Gastroesophageal sphincter (tissue), 4 donors: ENCODE data around the gene PRRX1. TPM values are rescaled to one million over a fixed set of nuclear protein-coding genes. Genes with fewer than 3 reads are reported as not detected.

Experiments
- ATAC-seq: fragments of 150-250 bp; one replicate; pipeline ENCODE4 v1.9.1; 2016; ENCODE audit warnings: mild to moderate bottlenecking, moderate library complexity
- H3K27ac ChIP-seq, 4 donors: fragments of 200-600 bp; sonication (generic) in 3 of 4; 1 replicate in 3 of 4; 2 replicates in 1 of 4; pipeline ENCODE4 v1.5.1; 2016 to 2019
- H3K27me3 ChIP-seq: fragments of 200-600 bp; sonication (generic); one replicate; pipeline ENCODE4 v1.5.1; 2019
- H3K36me3 ChIP-seq, 2 donors: fragments of 200-600 bp; sonication (generic); one replicate each; pipeline ENCODE4 v1.5.1; 2019; ENCODE audit warnings: control low read depth in 1 of 2
- H3K4me1 ChIP-seq, 3 donors: fragments of 200-600 bp; sonication (generic); 1 replicate in 2 of 3; 2 replicates in 1 of 3; pipeline ENCODE4 v1.5.1; 2016 to 2019; ENCODE audit warnings: control low read depth in 2 of 3
- H3K4me3 ChIP-seq, 2 donors: fragments of 200-600 bp; sonication (generic); one replicate each; pipeline ENCODE4 v1.5.1; 2019; ENCODE audit warnings: mild to moderate bottlenecking in 1 of 2, moderate library complexity in 1 of 2
- H3K9me3 ChIP-seq, 3 donors: fragments of 200-600 bp; sonication (generic); one replicate each; pipeline ENCODE4 v1.5.1; 2017 to 2019; ENCODE audit warnings: control low read depth in 2 of 3
- CTCF ChIP-seq, 4 experiments: fragments of 200-600 bp in 2 of 4; fragments of 450-650 bp in 2 of 4; sonication (generic) in 1 of 4; IDR thresholded peaks; one replicate each; pipeline ENCODE4 v1.5.1; 2017 to 2019; ENCODE audit warnings: antibody characterized with exemption in 4 of 4, mild to moderate bottlenecking in 2 of 4, moderate library complexity in 2 of 4
- EP300 ChIP-seq: sonication (generic); formaldehyde crosslinking; IDR thresholded peaks from one replicate; pipeline ENCODE4 v1.6.1; 2017; ENCODE audit warnings: antibody characterized with exemption, mild to moderate bottlenecking
- POLR2A ChIP-seq, 2 donors: fragments of 450-650 bp; IDR thresholded peaks; one replicate each; pipeline ENCODE4 v1.6.1; 2017; ENCODE audit warnings: antibody characterized with exemption in 2 of 2, mild to moderate bottlenecking in 2 of 2, moderate library complexity in 1 of 2
- POLR2AphosphoS5 ChIP-seq: sonication (generic); formaldehyde crosslinking; IDR thresholded peaks from one replicate; pipeline ENCODE4 v1.6.1; 2017; ENCODE audit warnings: antibody characterized with exemption
- WGBS, 2 donors: methylation state at CpG; one replicate each; pipeline ENCODE4 v1.1.5; 2018; ENCODE audit warnings: low coverage in 1 of 2; 5-methylcytosine and 5-hydroxymethylcytosine counted together
- total RNA-seq, 4 donors: library from RNA; depleted of rRNA; stranded (reverse); fragments of >200 nt; gene quantifications; one replicate each; pipeline ENCODE4 v1.1.0, GENCODE V29; 2016

PRRX1 gene
- total RNA-seq, 4 donors from 2014 or later, result 13.4 to 27.9 (median 21.4) TPM

- no peaks in the 10 kb centered on the region for H3K36me3 ChIP-seq
- TF ChIP-seq CTCF (IDR thresholded peaks at IDR 0.05) (no peak), POLR2A (IDR thresholded peaks at IDR 0.05) (no peak), POLR2AphosphoS5 (no peak), EP300 (no peak)
- no peaks in the 10 kb centered on the region for H3K27me3 ChIP-seq
- 48 to 62% methylated on average over 3 of the region's 3 CpGs for WGBS, 2 donors
- H3K4me3 ChIP-seq, result no peak overlapping the region
- peak; percentile 78 for ATAC-seq
- peak overlapping the region in 1 of 4 donors; percentile 3 for H3K27ac ChIP-seq
- H3K9me3 ChIP-seq, result no peaks in the 10 kb centered on the region
- no peaks in the 10 kb centered on the region for H3K4me1 ChIP-seq
Measured at GRCh38 chr1:170776777-170777176, 112.8 kb downstream of the PRRX1 start.

Other genes starting within 250 kb of the PRRX1 start
- gene GORAB, start 132.0 kb upstream of the PRRX1 start, total RNA-seq, result 10 to 100 TPM in 2 of 4 donors, 1 to 10 TPM in 2; 5.9 to 18.0 (median 8.8) TPM